Hepatocyte (in vitro differentiated cells): Measurements from ENCODE around the gene TSPEAR. TPM values are rescaled to one million over a fixed set of nuclear protein-coding genes. Genes with fewer than 3 reads are reported as not detected.

ENCODE experiments used
- DNase-seq: peaks from one replicate; pipeline ENCODE4 v3.0.0-alpha.2; 2016; ENCODE audit warnings: low spot score
- H2AFZ ChIP-seq: fragments of 200-600 bp; sonication (generic); 2 replicates; pipeline ENCODE4 v1.6.0; 2016; ENCODE audit warnings: antibody characterized with exemption, mild to moderate bottlenecking
- H3K27ac ChIP-seq: fragments of 200-600 bp; sonication (generic); 2 replicates; pipeline ENCODE4 v1.5.1; 2016; ENCODE audit warnings: mild to moderate bottlenecking
- H3K27me3 ChIP-seq: fragments of 200-600 bp; sonication (generic); 2 replicates; pipeline ENCODE4 v1.6.1; 2016
- H3K36me3 ChIP-seq: fragments of 200-600 bp; sonication (generic); replicated peaks from 2 replicates; pipeline ENCODE4 v1.5.1; 2016; ENCODE audit warnings: low read depth; ENCODE audit not compliant: insufficient read depth
- H3K4me1 ChIP-seq: fragments of 200-600 bp; sonication (generic); 2 replicates; pipeline ENCODE4 v1.5.1; 2016; ENCODE audit warnings: mild to moderate bottlenecking, moderate library complexity; ENCODE audit not compliant: insufficient read depth
- H3K4me2 ChIP-seq: fragments of 200-600 bp; sonication (generic); 2 replicates; pipeline ENCODE4 v1.6.0; 2016
- H3K4me3 ChIP-seq: fragments of 200-600 bp; sonication (generic); 2 replicates; pipeline ENCODE4 v1.5.1; 2016; ENCODE audit warnings: mild to moderate bottlenecking
- H3K79me2 ChIP-seq: fragments of 200-600 bp; sonication (generic); 2 replicates; pipeline ENCODE4 v1.6.0; 2017; ENCODE audit warnings: mild to moderate bottlenecking
- H3K9me2 ChIP-seq: fragments of 200-600 bp; sonication (generic); replicated peaks from 2 replicates; pipeline ENCODE4 v1.6.0; 2017; ENCODE audit warnings: mild to moderate bottlenecking; ENCODE audit not compliant: insufficient read depth
- H3K9me3 ChIP-seq: fragments of 200-600 bp; sonication (generic); 2 replicates; pipeline ENCODE4 v1.5.1; 2016; ENCODE audit warnings: low read depth, mild to moderate bottlenecking
- H4K20me1 ChIP-seq: fragments of 200-600 bp; sonication (generic); 2 replicates; pipeline ENCODE4 v1.6.0; 2016; ENCODE audit warnings: mild to moderate bottlenecking; ENCODE audit not compliant: insufficient read depth, poor library complexity, severe bottlenecking
- EZH2 ChIP-seq: fragments of 200-600 bp; sonication (generic); IDR thresholded peaks from 2 replicates; pipeline ENCODE4 v1.6.1; 2016; ENCODE audit warnings: antibody characterized with exemption, mild to moderate bottlenecking, borderline replicate concordance
- EZH2phosphoT487 ChIP-seq: fragments of 200-600 bp; sonication (generic); IDR thresholded peaks from one replicate; pipeline ENCODE4 v1.6.1; 2018; ENCODE audit warnings: antibody characterized with exemption, mild to moderate bottlenecking, low read depth, moderate library complexity; ENCODE audit not compliant: unreplicated experiment, severe bottlenecking
- WGBS: methylation state at CpG from one replicate; pipeline ENCODE4 v1.1.6; 2016; ENCODE audit warnings: low lambda C conversion rate; ENCODE audit errors: missing lambda C conversion rate; 5-methylcytosine and 5-hydroxymethylcytosine counted together
- polyA plus RNA-seq: library from polyadenylated mRNA; unstranded; fragments of >200 nt; fragmentation: Nextera tagmentation; extraction: Ambion mirVana; gene quantifications from 2 replicates; pipeline ENCODE4 v1.2.1, GENCODE V29; 2016
- total RNA-seq: library from RNA; depleted of rRNA; stranded (reverse); fragments of >200 nt; gene quantifications from 2 replicates; pipeline ENCODE4 v1.2.3, GENCODE V29; 2014
- TF ChIP-seq, protein P1 (sequence below): fragments of 200-600 bp; sonication (generic); IDR thresholded peaks from 2 replicates; pipeline ENCODE4 v1.5.1; 2016; ENCODE audit warnings: antibody characterized with exemption, mild to moderate bottlenecking; ENCODE audit not compliant: poor library complexity

The TSPEAR gene
- total and polyA plus RNA-seq, 2 experiments from 2014 or later: 0.35 TPM; not detected in 1

DNA sequence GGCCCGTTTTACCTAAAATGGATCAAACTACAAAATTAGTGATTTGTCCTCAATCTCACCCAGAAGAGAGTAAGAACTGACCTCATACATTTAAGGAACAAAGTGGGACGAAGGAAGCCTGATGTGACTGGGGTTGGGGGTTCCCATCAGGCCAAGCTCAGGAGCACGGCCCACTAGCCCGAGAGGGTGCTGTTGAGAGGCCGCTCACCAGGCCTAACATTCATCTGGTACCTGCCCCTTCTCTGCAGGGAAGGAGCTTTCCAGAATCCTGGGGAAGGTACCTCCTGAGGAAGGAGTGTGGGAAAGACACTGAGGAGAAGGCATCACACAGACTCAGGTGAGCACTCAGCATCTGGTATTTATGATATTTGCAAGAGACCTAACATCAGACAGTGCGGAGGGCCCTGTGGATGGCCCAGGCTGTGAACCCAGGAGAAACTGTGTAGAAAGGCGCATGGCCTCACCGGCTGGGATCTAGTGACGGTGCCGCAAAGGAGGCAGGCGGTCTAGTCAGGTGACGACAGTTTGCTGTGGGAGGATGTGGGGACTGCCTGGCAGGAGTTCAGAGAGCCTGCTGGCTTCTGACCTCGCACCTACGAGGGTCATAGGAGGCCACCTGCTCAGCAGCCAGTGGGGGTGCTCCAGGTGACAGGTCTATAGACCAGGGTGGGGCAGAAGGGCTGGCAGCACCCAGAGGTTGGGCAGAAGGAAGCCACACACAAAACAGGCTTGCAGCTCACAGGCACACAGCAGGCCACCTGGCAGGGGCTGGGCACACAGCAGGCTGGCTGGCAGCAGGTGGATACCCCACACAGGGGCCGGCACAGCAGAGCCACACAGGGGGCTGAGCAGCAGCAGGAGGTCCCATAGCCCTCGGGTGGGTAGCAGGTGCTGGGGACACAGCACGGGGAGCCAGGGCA, 57.5 kb downstream of the TSPEAR start:
- no peak overlapping the region for H3K4me3 ChIP-seq
- H3K9me3 ChIP-seq: no peaks in the 10 kb centered on the region
- H3K4me2 ChIP-seq: no peak overlapping the region
- no peaks in the 10 kb centered on the region for H4K20me1 ChIP-seq
- TF ChIP-seq, protein P1, sequence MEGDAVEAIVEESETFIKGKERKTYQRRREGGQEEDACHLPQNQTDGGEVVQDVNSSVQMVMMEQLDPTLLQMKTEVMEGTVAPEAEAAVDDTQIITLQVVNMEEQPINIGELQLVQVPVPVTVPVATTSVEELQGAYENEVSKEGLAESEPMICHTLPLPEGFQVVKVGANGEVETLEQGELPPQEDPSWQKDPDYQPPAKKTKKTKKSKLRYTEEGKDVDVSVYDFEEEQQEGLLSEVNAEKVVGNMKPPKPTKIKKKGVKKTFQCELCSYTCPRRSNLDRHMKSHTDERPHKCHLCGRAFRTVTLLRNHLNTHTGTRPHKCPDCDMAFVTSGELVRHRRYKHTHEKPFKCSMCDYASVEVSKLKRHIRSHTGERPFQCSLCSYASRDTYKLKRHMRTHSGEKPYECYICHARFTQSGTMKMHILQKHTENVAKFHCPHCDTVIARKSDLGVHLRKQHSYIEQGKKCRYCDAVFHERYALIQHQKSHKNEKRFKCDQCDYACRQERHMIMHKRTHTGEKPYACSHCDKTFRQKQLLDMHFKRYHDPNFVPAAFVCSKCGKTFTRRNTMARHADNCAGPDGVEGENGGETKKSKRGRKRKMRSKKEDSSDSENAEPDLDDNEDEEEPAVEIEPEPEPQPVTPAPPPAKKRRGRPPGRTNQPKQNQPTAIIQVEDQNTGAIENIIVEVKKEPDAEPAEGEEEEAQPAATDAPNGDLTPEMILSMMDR: no peak
- TF ChIP-seq EZH2phosphoT487: no peak
- TF ChIP-seq EZH2: no peak
- WGBS: 92% methylated on average over 17 of the region's 17 CpGs
- no peak overlapping the region for H2AFZ ChIP-seq
- H3K4me1 ChIP-seq: no peaks in the 10 kb centered on the region
- DNase-seq: no peak
- H3K9me2 ChIP-seq: no peaks in the 10 kb centered on the region
- H3K79me2 ChIP-seq: no peaks in the 10 kb centered on the region
- H3K27me3 ChIP-seq: no peaks in the 10 kb centered on the region
- no peaks in the 10 kb centered on the region for H3K36me3 ChIP-seq
- no peak overlapping the region for H3K27ac ChIP-seq

DNA sequence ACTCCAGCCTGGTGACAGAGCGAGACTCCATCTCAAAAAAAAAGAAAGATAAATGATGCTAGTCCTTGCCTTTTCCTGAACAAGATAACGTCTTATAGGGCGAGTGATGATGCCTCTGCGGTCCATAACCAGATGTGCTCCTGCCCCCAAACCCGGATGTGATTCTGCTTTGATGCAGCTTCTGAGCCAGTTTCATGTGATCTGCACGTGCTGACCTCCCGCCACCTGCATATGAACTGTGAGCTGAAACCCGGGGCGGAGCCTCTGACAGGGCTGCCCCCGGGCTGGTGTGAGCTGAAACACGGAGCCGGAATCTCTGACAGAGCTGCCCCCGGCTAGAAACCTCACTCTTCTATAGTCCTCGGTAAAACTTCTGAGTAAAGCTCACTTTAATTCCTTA, 58.2 kb downstream of the TSPEAR start:
- TF ChIP-seq, protein P1: no peak
- TF ChIP-seq EZH2phosphoT487 (no peak), EZH2 (no peak)
- 71% methylated on average over 14 of the region's 14 CpGs for WGBS

DNA sequence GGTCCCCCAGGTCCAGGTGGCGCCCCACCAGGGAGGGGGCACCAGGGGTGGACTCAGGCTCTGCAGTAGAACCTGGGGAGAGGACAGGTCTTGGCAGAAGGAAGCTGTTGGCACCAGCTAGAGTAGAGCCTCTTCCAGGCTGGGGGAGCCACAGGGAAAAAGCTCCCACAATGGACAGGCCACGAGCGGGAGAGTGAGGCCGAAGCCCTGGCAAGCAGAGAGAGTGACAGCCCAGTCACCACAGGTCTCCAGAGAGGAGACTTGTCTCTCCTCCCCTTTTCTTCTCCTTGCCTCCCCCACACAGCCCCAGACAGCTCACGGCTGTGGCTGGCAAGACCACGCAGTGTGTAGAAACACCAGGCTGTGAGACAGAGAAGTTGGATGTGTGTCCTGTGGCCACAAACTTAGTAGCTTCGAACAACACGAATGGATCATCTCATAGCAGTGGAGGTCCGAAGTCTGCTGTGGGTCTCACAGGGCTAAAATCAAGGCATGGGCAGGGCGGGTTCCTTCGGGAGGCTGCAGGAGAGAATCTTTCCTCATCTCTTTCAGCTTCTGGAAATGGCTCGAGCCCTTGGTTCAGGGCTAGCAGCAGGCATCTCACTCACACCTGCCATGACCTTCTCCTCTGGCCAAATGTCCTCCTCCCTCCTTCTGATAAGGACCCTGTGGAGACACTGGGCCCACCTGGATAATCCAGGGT, 60.2 kb downstream of the TSPEAR start:
- H3K4me3 ChIP-seq: no peak overlapping the region
- no peaks in the 10 kb centered on the region for H3K9me3 ChIP-seq
- no peaks in the 10 kb centered on the region for H3K79me2 ChIP-seq
- DNase-seq: no peak
- H3K4me2 ChIP-seq: no peak overlapping the region
- 94% methylated on average over 12 of the region's 12 CpGs for WGBS
- no peaks in the 10 kb centered on the region for H3K4me1 ChIP-seq
- no peak for TF ChIP-seq EZH2phosphoT487
- TF ChIP-seq, protein P1: no peak
- no peak for TF ChIP-seq EZH2
- no peaks in the 10 kb centered on the region for H4K20me1 ChIP-seq
- no peak overlapping the region for H3K27ac ChIP-seq
- no peaks in the 10 kb centered on the region for H3K36me3 ChIP-seq
- H3K27me3 ChIP-seq: no peaks in the 10 kb centered on the region
- no peaks in the 10 kb centered on the region for H3K9me2 ChIP-seq
- H2AFZ ChIP-seq: no peak overlapping the region

More for the DNA sequence above, 58.2 kb downstream of the TSPEAR start:
- no peaks in the 10 kb centered on the region for H3K4me1 ChIP-seq
- no peak overlapping the region for H3K27ac ChIP-seq
- no peaks in the 10 kb centered on the region for H3K9me2 ChIP-seq
- no peaks in the 10 kb centered on the region for H3K9me3 ChIP-seq
- H4K20me1 ChIP-seq: no peaks in the 10 kb centered on the region
- H3K79me2 ChIP-seq: no peaks in the 10 kb centered on the region
- H3K36me3 ChIP-seq: no peaks in the 10 kb centered on the region
- H3K4me3 ChIP-seq: no peak overlapping the region
- H3K4me2 ChIP-seq: no peak overlapping the region
- no peaks in the 10 kb centered on the region for H3K27me3 ChIP-seq
- no peak overlapping the region for H2AFZ ChIP-seq
- no peak for DNase-seq
